HepG2 (cell line): ENCODE data around the gene PPIP5K1. TPM values are rescaled to one million over a fixed set of nuclear protein-coding genes. Genes with fewer than 3 reads are reported as not detected.

ENCODE experiments used
- ATAC-seq: fragments of 200-7000 bp; cut with Tn5 transposase; 3 replicates; pipeline ENCODE4 v1.9.1; 2020; ENCODE audit warnings: mild to moderate bottlenecking, moderate library complexity
- BruUV-seq: library from RNA; stranded (reverse); fragments of 400-500 nt; replicated peaks from 2 replicates; lab custom pipeline; 2021; lab: Mats Ljungman, UMichigan
- CTCF ChIA-PET: fragments of 300-600 bp; formaldehyde crosslinking; extraction: SDS; loops from one replicate; lab custom pipeline; 2021; ENCODE audit warnings: low total read pairs, inconsistent platforms, low intra/inter-chr PET ratio; lab: Yijun Ruan, JAX
- POLR2A ChIA-PET: fragments of 350-600 bp; sonication (Branson Sonifier 250); formaldehyde crosslinking; loops from one replicate; lab custom pipeline; 2020; ENCODE audit warnings: antibody characterized with exemption, inconsistent platforms; lab: Yijun Ruan, JAX
- DNase-seq: peaks from one replicate; pipeline ENCODE4 v3.0.0-alpha.2; 2015; ENCODE audit warnings: low spot score
- FAIRE-seq: peaks from 3 replicates; lab custom pipeline; 2011; peaks lifted over from hg19 to GRCh38; lab: Jason Lieb, UNC
- H2AFZ ChIP-seq: one replicate; pipeline ENCODE4 v1.6.1; 2011; ENCODE audit warnings: low read length, inconsistent platforms
- H3K27ac ChIP-seq: fragments of 300-600 bp; 3 replicates; pipeline ENCODE4 v1.8.0; 2011; ENCODE audit warnings: mixed run types, mild to moderate bottlenecking, mixed read lengths, low read length, inconsistent platforms; ENCODE audit not compliant: insufficient read depth; ENCODE audit errors: extremely low read length
- H3K27me3 ChIP-seq, 2 experiments: fragments of 200-600 bp in 1 of 2; 2 replicates in 1 of 2; 3 replicates in 1 of 2; pipeline versions ENCODE4 v1.6.0 to v1.8.0; 2011; ENCODE audit warnings: low read length in 2 of 2, mild to moderate bottlenecking in 2 of 2, moderate library complexity in 2 of 2, inconsistent platforms in 1 of 2; ENCODE audit not compliant: insufficient read depth in 2 of 2, control insufficient read depth in 1 of 2
- H3K36me3 ChIP-seq, 2 experiments: fragments of 200-600 bp in 1 of 2; replicated peaks in 1 of 2; 2 replicates in 1 of 2; 3 replicates in 1 of 2; pipeline versions ENCODE4 v1.5.1 to v1.8.0; 2011; ENCODE audit warnings: low read length in 2 of 2, inconsistent platforms in 1 of 2; ENCODE audit not compliant: insufficient read depth in 2 of 2, control insufficient read depth in 1 of 2
- H3K4me1 ChIP-seq: 2 replicates; pipeline ENCODE4 v1.5.1; 2012; ENCODE audit warnings: low read length, inconsistent platforms; ENCODE audit not compliant: insufficient read depth
- H3K4me2 ChIP-seq: 2 replicates; pipeline ENCODE4 v1.6.0; 2011; ENCODE audit warnings: low read depth, low read length, inconsistent platforms
- H3K4me3 ChIP-seq, 3 experiments: fragments of 200-600 bp in 1 of 3; sonication (generic), shearing (Covaris generic) in 1 of 3; replicated peaks in 1 of 3; 2 replicates each; pipeline ENCODE4 v1.5.1; 2011 to 2016; ENCODE audit warnings: low read length in 3 of 3, inconsistent platforms in 2 of 3, low read depth in 2 of 3, mild to moderate bottlenecking in 2 of 3, control low read depth in 1 of 3, mixed read lengths in 1 of 3; ENCODE audit not compliant: insufficient read depth in 1 of 3
- H3K79me2 ChIP-seq: one replicate; pipeline ENCODE4 v1.6.1; 2011; ENCODE audit warnings: low read length, inconsistent platforms; ENCODE audit not compliant: insufficient read depth
- H3K9ac ChIP-seq: 2 replicates; pipeline ENCODE4 v1.6.0; 2011; ENCODE audit warnings: mild to moderate bottlenecking, low read depth, low read length, inconsistent platforms; ENCODE audit not compliant: insufficient read depth
- H3K9me3 ChIP-seq: 2 replicates; pipeline ENCODE4 v1.5.1; 2012; ENCODE audit warnings: mild to moderate bottlenecking, low read length
- H4K20me1 ChIP-seq: 2 replicates; pipeline ENCODE4 v1.6.0; 2011; ENCODE audit warnings: inconsistent platforms, mild to moderate bottlenecking, low read length, moderate library complexity; ENCODE audit not compliant: insufficient read depth
- CENPX ChIP-seq: sonication (generic); formaldehyde crosslinking; IDR thresholded peaks from 2 replicates; pipeline ENCODE4 v1.9.0; 2021; ENCODE audit warnings: mild to moderate bottlenecking, missing genetic modification reagents, moderate library complexity
- HDAC2 ChIP-seq: sonication (generic); formaldehyde crosslinking; IDR thresholded peaks from 2 replicates; pipeline ENCODE4 v1.4.0; 2020; ENCODE audit warnings: missing genetic modification reagents
- IKZF4 ChIP-seq: sonication (generic); formaldehyde crosslinking; IDR thresholded peaks from 2 replicates; pipeline ENCODE4 v1.5.1; 2020; ENCODE audit warnings: borderline replicate concordance, mild to moderate bottlenecking, low read depth, missing genetic modification reagents; ENCODE audit errors: not compliant biosample characterization
- JUND ChIP-seq: sonication (generic); formaldehyde crosslinking; IDR thresholded peaks from 2 replicates; pipeline ENCODE4 v1.8.0; 2022; ENCODE audit warnings: mild to moderate bottlenecking, missing genetic modification reagents
- MAFG ChIP-seq: sonication (generic); formaldehyde crosslinking; IDR thresholded peaks from 2 replicates; pipeline ENCODE4 v1.5.1; 2020; ENCODE audit warnings: mild to moderate bottlenecking, missing genetic modification reagents
- RFX3 ChIP-seq: IDR thresholded peaks from 2 replicates; pipeline ENCODE4 v1.6.1; 2016; ENCODE audit warnings: missing biosample characterization, missing genetic modification reagents
- RORA ChIP-seq: sonication (generic); formaldehyde crosslinking; IDR thresholded peaks from 2 replicates; pipeline ENCODE4 v1.5.0; 2020; ENCODE audit warnings: mild to moderate bottlenecking, missing genetic modification reagents, moderate library complexity
- SETDB1 ChIP-seq: sonication (generic); formaldehyde crosslinking; IDR thresholded peaks from 2 replicates; pipeline ENCODE4 v1.5.1; 2020; ENCODE audit warnings: missing genetic modification reagents, mild to moderate bottlenecking, borderline replicate concordance
- SP2 ChIP-seq: sonication (generic); formaldehyde crosslinking; IDR thresholded peaks from 2 replicates; pipeline ENCODE4 v1.5.1; 2020; ENCODE audit warnings: mild to moderate bottlenecking, missing genetic modification reagents
- SRSF4 ChIP-seq: fragments of 200-400 bp; formaldehyde crosslinking; IDR thresholded peaks from one replicate; pipeline ENCODE4 v1.6.1; 2018; ENCODE audit warnings: mild to moderate bottlenecking, low read depth, low read length, moderate library complexity; ENCODE audit not compliant: poor library complexity, severe bottlenecking
- ZNF121 ChIP-seq: sonication (generic); formaldehyde crosslinking; IDR thresholded peaks from 2 replicates; pipeline ENCODE4 v1.5.0; 2020; ENCODE audit warnings: mild to moderate bottlenecking, missing genetic modification reagents
- ZNF333 ChIP-seq: sonication (generic); formaldehyde crosslinking; IDR thresholded peaks from 2 replicates; pipeline ENCODE4 v1.4.0; 2020; ENCODE audit warnings: mild to moderate bottlenecking, missing genetic modification reagents, borderline replicate concordance
- ZNF430 ChIP-seq: sonication (generic); formaldehyde crosslinking; IDR thresholded peaks from 2 replicates; pipeline ENCODE4 v1.9.0; 2021; ENCODE audit warnings: mild to moderate bottlenecking, missing genetic modification reagents
- ZNF431 ChIP-seq: sonication (generic); formaldehyde crosslinking; IDR thresholded peaks from 2 replicates; pipeline ENCODE4 v1.9.0; 2022; ENCODE audit warnings: missing genetic modification reagents, low read depth, mild to moderate bottlenecking, borderline replicate concordance
- ZNF460 ChIP-seq: sonication (generic); formaldehyde crosslinking; IDR thresholded peaks from 2 replicates; pipeline ENCODE4 v1.5.1; 2020; ENCODE audit warnings: missing genetic modification reagents, mild to moderate bottlenecking, borderline replicate concordance
- ZNF556 ChIP-seq: sonication (generic); formaldehyde crosslinking; IDR thresholded peaks from 2 replicates; pipeline ENCODE4 v1.4.0; 2020; ENCODE audit warnings: mild to moderate bottlenecking, missing genetic modification reagents, borderline replicate concordance
- ZNF652 ChIP-seq: IDR thresholded peaks from 2 replicates; pipeline ENCODE4 v1.6.1; 2016; ENCODE audit warnings: low read depth, borderline replicate concordance
- ZNF724P ChIP-seq: sonication (generic); formaldehyde crosslinking; IDR thresholded peaks from 2 replicates; pipeline ENCODE4 v1.8.0; 2022; ENCODE audit warnings: missing genetic modification reagents, borderline replicate concordance
- WGBS: methylation state at CpG from one replicate; pipeline ENCODE4 v1.1.6; 2017; ENCODE audit warnings: low lambda C conversion rate; 5-methylcytosine and 5-hydroxymethylcytosine counted together
- in situ Hi-C: cut with HindIII; loops from 2 replicates; pipeline ENCODE4 v1.10.0; 2017; ENCODE audit warnings: low pct_unique_long_range_greater_than_20kb; ENCODE audit not compliant: extremely low pct_ligation_motif_present
- intact Hi-C: fragments of 100-400 bp; cut with micrococcal nuclease; formaldehyde crosslinking; loops from one replicate; pipeline ENCODE4 v1.10.0; 2022; ENCODE audit not compliant: unreplicated experiment
- polyA plus RNA-seq, 8 experiments: library from polyadenylated mRNA; depleted of rRNA in 3 of 8; stranded (reverse) in 7 of 8; unstranded in 1 of 8; fragments of >200 nt; fragmentation: Illumina TruSeq in 4 of 8; extraction: Trizol in 4 of 8; gene quantifications; 2 replicates each; pipeline versions ENCODE4 v1.2.1 to v1.2.3, GENCODE V29; 2011 to 2016; ENCODE audit warnings: low read depth in 4 of 8, missing spikeins in 1 of 8, mixed read lengths in 1 of 8; ENCODE audit not compliant: insufficient read depth in 1 of 8
- total RNA-seq, 5 experiments: library from RNA; depleted of rRNA; stranded (reverse); fragments of >200 nt; fragmentation: Illumina TruSeq; extraction: Trizol; gene quantifications; 2 replicates each; pipeline ENCODE4 v1.2.3, GENCODE V29; 2016; ENCODE audit warnings: low read depth in 1 of 5

The PPIP5K1 gene
- total and polyA plus RNA-seq, 2 of the 13 experiments (the other 11 are each of a cell fraction or from before 2014, with no cell fraction given): 9.9 to 10.9 TPM

- H3K9me3 ChIP-seq: no peaks in the 10 kb centered on the region
- no peak for FAIRE-seq
- H4K20me1 ChIP-seq: no peaks in the 10 kb centered on the region
- no peak for DNase-seq
- WGBS: 19% methylated on average over 6 of the region's 7 CpGs
- H3K27ac ChIP-seq: no peak overlapping the region
- no peak for ATAC-seq
- no peaks in the 10 kb centered on the region for H3K4me1 ChIP-seq
- TF ChIP-seq RORA (CRISPR knock-in tag) (no peak), ZNF652 (CRISPR knock-in tag) (0 out of 2 replicates have a peak, but pooled peaks have one; percentile 16)
- H3K79me2 ChIP-seq: no peaks in the 10 kb centered on the region
- BruUV-seq: no TSS peak
- H3K4me3 ChIP-seq: no peak overlapping the region
- in situ Hi-C loops: no loop called here
- 0 out of 5 replicates have a peak, but pooled peaks cover 0 to 3% of the 10 kb centered on the region in 2 experiments for H3K36me3 ChIP-seq
- peaks cover 1 to 13% of the 10 kb centered on the region in 2 experiments; a peak in 4 of 5 replicates for H3K27me3 ChIP-seq
- no peak overlapping the region for H3K9ac ChIP-seq
- intact Hi-C loops: no loop called here
- CTCF ChIA-PET: no interaction called here
- POLR2A ChIA-PET: no interaction called here
- no peak overlapping the region for H2AFZ ChIP-seq
- H3K4me2 ChIP-seq: no peak overlapping the region
These were observed 58.9 kb downstream of the PPIP5K1 start for GRCh38 chr15:43531018-43531670.

GRCh38 chr15:43529587-43530345, 60.2 kb downstream of the PPIP5K1 start:
- Histone ChIP-seq H2AFZ (no peak overlapping the region), H3K4me3 (no peak overlapping the region), H3K4me1 (no peaks in the 10 kb centered on the region), H3K27ac (no peak overlapping the region), H3K4me2 (no peak overlapping the region), H3K27me3 (peaks cover 1 to 23% of the 10 kb centered on the region in 2 experiments; a peak in 4 of 5 replicates), H3K36me3 (0 out of 5 replicates have a peak, but pooled peaks cover 0 to 3% of the 10 kb centered on the region in 2 experiments), H3K79me2 (no peaks in the 10 kb centered on the region), H4K20me1 (no peaks in the 10 kb centered on the region), H3K9ac (no peak overlapping the region), H3K9me3 (no peaks in the 10 kb centered on the region)
- ATAC-seq: no peak
- no TSS peak for BruUV-seq
- WGBS: 40% methylated on average over 7 of the region's 12 CpGs
- DNase-seq: no peak
- TF ChIP-seq IKZF4 (CRISPR knock-in tag): no peak
- no peak for TF ChIP-seq ZNF333 (CRISPR knock-in tag)
- TF ChIP-seq ZNF430 (CRISPR knock-in tag): no peak
- TF ChIP-seq SRSF4: no peak
- no peak for TF ChIP-seq ZNF121 (CRISPR knock-in tag)
- TF ChIP-seq CENPX (CRISPR knock-in tag): no peak
- TF ChIP-seq JUND (CRISPR knock-in tag): no peak
- no peak for TF ChIP-seq MAFG
- no peak for TF ChIP-seq SP2 (CRISPR knock-in tag)
- no peak for TF ChIP-seq RFX3 (CRISPR knock-in tag)
- TF ChIP-seq ZNF460: no peak
- no peak for TF ChIP-seq ZNF431
- no peak for TF ChIP-seq ZNF556 (CRISPR knock-in tag)
- TF ChIP-seq ZNF724P: no peak
- no peak for TF ChIP-seq SETDB1 (CRISPR knock-in tag)
- TF ChIP-seq HDAC2: no peak
- in situ Hi-C loops (no loop called here), intact Hi-C loops (no loop called here)
- CTCF ChIA-PET: no interaction called here
- POLR2A ChIA-PET: no interaction called here
- no peak for FAIRE-seq
